Cerebellar cortex (tissue), 1 donor: ENCODE data around the gene PHYHIPL.

Source experiments
- DNase-seq: peaks from one replicate; pipeline ENCODE4 v3.0.0-alpha.2; 2015; ENCODE audit warnings: low spot score

Gene PHYHIPL

GRCh38 chr10:59176241-59177030 lies at the start of gene PHYHIPL:
PHYHIPL (plus strand) TSS chr10:59176643; CDS start chr10:59176854, 211 bp downstream.
- DNase-seq = peak; percentile 68

- DNase-seq = no peak
Observed at GRCh38 chr10:59126991-59127390, 49.5 kb upstream of the PHYHIPL start.

GRCh38 chr10:59127991-59128390 lies 48.5 kb upstream of the PHYHIPL start:
- DNase-seq = no peak

GRCh38 chr10:59129867-59130266 lies 46.6 kb upstream of the PHYHIPL start:
- DNase-seq = no peak

- DNase-seq = peak; percentile 9
Observed at GRCh38 chr10:59131666-59132065, 44.8 kb upstream of the PHYHIPL start.

GRCh38 chr10:59133841-59134593 lies 42.4 kb upstream of the PHYHIPL start:
- DNase-seq = peak; percentile 21

- DNase-seq = no peak
Observed at GRCh38 chr10:59134785-59135184, 41.7 kb upstream of the PHYHIPL start.

GRCh38 chr10:59135275-59135674 lies 41.2 kb upstream of the PHYHIPL start:
- DNase-seq = no peak

GRCh38 chr10:59138052-59138451 lies 38.4 kb upstream of the PHYHIPL start:
- DNase-seq = no peak

- DNase-seq = no peak
Observed at GRCh38 chr10:59143544-59143943, 32.9 kb upstream of the PHYHIPL start.

- no peak for DNase-seq
Observed at GRCh38 chr10:59148701-59149100, 27.7 kb upstream of the PHYHIPL start.

- no peak for DNase-seq
Observed at GRCh38 chr10:59155556-59155955, 20.9 kb upstream of the PHYHIPL start.

- no peak for DNase-seq
Observed at GRCh38 chr10:59167512-59167911, 8.9 kb upstream of the PHYHIPL start.

- no peak for DNase-seq
Observed at GRCh38 chr10:59172567-59172966, 3.9 kb upstream of the PHYHIPL start.

GRCh38 chr10:59173414-59173813 lies 3.0 kb upstream of the PHYHIPL start:
- no peak for DNase-seq

- DNase-seq = peak; percentile 69
Observed at GRCh38 chr10:59175538-59176240, 754 bp upstream of the PHYHIPL start.

GRCh38 chr10:59177031-59177797 lies 771 bp downstream of the PHYHIPL start:
- peak; percentile 56 for DNase-seq

GRCh38 chr10:59177836-59178235 lies 1.4 kb downstream of the PHYHIPL start:
- no peak for DNase-seq

- DNase-seq = no peak
Observed at GRCh38 chr10:59179068-59179467, 2.6 kb downstream of the PHYHIPL start.

GRCh38 chr10:59180689-59181270 lies 4.3 kb downstream of the PHYHIPL start:
- DNase-seq = no peak

- peak; percentile 68 for DNase-seq
Observed at GRCh38 chr10:59181668-59182067, 5.2 kb downstream of the PHYHIPL start.
